H1 (cell line): ENCODE results near the gene INF2. TPM values are rescaled to one million over a fixed set of nuclear protein-coding genes. Genes with fewer than 3 reads are reported as not detected.

Experiments used
- CREB1 ChIP-seq: IDR thresholded peaks from 2 replicates; pipeline ENCODE4 v1.6.1; 2012; ENCODE audit warnings: inconsistent platforms
- JUND ChIP-seq: IDR thresholded peaks from 2 replicates; pipeline ENCODE4 v1.6.1; 2011; ENCODE audit warnings: mild to moderate bottlenecking, improper control_type of control experiment, low read length
- PHF8 ChIP-seq: fragments of 200-600 bp; sonication (generic); conservative IDR thresholded peaks from 2 replicates; pipeline ENCODE4 v1.7.1; 2012; ENCODE audit warnings: low read depth, mild to moderate bottlenecking, inconsistent platforms, low read length, moderate library complexity
- RAD21 ChIP-seq, 2 experiments: IDR thresholded peaks in 1 of 2; conservative IDR thresholded peaks in 1 of 2; 2 replicates each; pipeline ENCODE4 v1.6.1; 2011; ENCODE audit warnings: low read depth in 2 of 2, low read length in 2 of 2, improper control_type of control experiment in 1 of 2, inconsistent platforms in 1 of 2, mild to moderate bottlenecking in 1 of 2, moderate library complexity in 1 of 2
- RXRA ChIP-seq: IDR thresholded peaks from 2 replicates; pipeline ENCODE4 v1.6.1; 2011; ENCODE audit warnings: low read depth, mild to moderate bottlenecking, low read length, moderate library complexity; ENCODE audit not compliant: insufficient read depth
- YY1 ChIP-seq: IDR thresholded peaks from 2 replicates; pipeline ENCODE4 v1.6.1; 2011; ENCODE audit warnings: low read depth, mild to moderate bottlenecking, low read length
- polyA plus RNA-seq, 7 experiments: library from polyadenylated mRNA; depleted of rRNA in 3 of 7; stranded (reverse) in 5 of 7; unstranded in 2 of 7; fragments of >200 nt in 5 of 7; fragments of 200-250 nt in 2 of 7; gene quantifications; 1 replicate in 5 of 7; 2 replicates in 1 of 7; 4 replicates in 1 of 7; pipeline versions ENCODE4 v1.2.1 to v1.2.3, GENCODE V29; 2011 to 2013; ENCODE audit warnings: missing spikeins in 2 of 7, mixed read lengths in 2 of 7
- total RNA-seq: library from RNA; stranded (reverse); fragmentation: NEBNext Ultra II Directional; extraction: Animal tissue kit (Norgen Biotek cat#: 25700); gene quantifications from 2 replicates; pipeline ENCODE4 v1.2.1, GENCODE V29; 2021

Gene INF2
- total and polyA plus RNA-seq, 2 of the 8 experiments (the other 6 are each of a cell fraction or from before 2014, with no cell fraction given), result 29.1 to 59.5 TPM

- TF ChIP-seq RAD21 (IDR thresholded peaks at IDR 0.05 in 1 of 2, conservative IDR thresholded peaks at IDR 0.05 in 1 of 2; ENCODE audit: low read depth in 2 of 2, low read length in 2 of 2), result no peak
- no peak for TF ChIP-seq YY1
- TF ChIP-seq CREB1, result no peak
- no peak for TF ChIP-seq PHF8
- TF ChIP-seq JUND, result no peak
- no peak for TF ChIP-seq RXRA
Measured at GRCh38 chr14:104643306-104643705, 46.1 kb upstream of the INF2 start (continued).
